BJ (cell line): ENCODE measurements around the gene KRT1. TPM values are rescaled to one million over a fixed set of nuclear protein-coding genes. Genes with fewer than 3 reads are reported as not detected.

Experiments used
- CTCF ChIA-PET: fragments of 350-600 bp; formaldehyde crosslinking; extraction: SDS; loops from one replicate; lab custom pipeline; 2021; ENCODE audit warnings: antibody characterized with exemption, inconsistent platforms; lab: Yijun Ruan, JAX
- POLR2A ChIA-PET: fragments of 300-600 bp; sonication (Branson Sonifier 250); formaldehyde crosslinking; extraction: SDS; loops from one replicate; lab custom pipeline; 2021; ENCODE audit warnings: antibody characterized with exemption; lab: Charles Lee
- DNase-seq: peaks from one replicate; pipeline ENCODE4 v3.0.0-alpha.2; 2011; ENCODE audit warnings: low read depth
- H3K27me3 ChIP-seq: 2 replicates; pipeline ENCODE4 v1.6.0; 2011; ENCODE audit warnings: low read length; ENCODE audit not compliant: control insufficient read depth, insufficient read depth
- H3K36me3 ChIP-seq: 2 replicates; pipeline ENCODE4 v1.5.1; 2011; ENCODE audit warnings: low read length; ENCODE audit not compliant: control insufficient read depth, insufficient read depth
- H3K4me3 ChIP-seq: 2 replicates; pipeline ENCODE4 v1.5.1; 2011; ENCODE audit warnings: low read depth, mild to moderate bottlenecking, control low read depth, low read length
- CTCF ChIP-seq: IDR thresholded peaks from 2 replicates; pipeline ENCODE4 v1.5.1; 2011; ENCODE audit warnings: low read depth, mild to moderate bottlenecking, control low read depth, inconsistent platforms, low read length, moderate library complexity; ENCODE audit not compliant: insufficient read depth
- polyA plus RNA-seq: library from polyadenylated mRNA; depleted of rRNA; stranded (reverse); fragments of >200 nt; gene quantifications from 2 replicates; pipeline ENCODE4 v1.2.3, GENCODE V29; 2011

Gene KRT1
- polyA plus RNA-seq, 1 experiment: not detected

DNA sequence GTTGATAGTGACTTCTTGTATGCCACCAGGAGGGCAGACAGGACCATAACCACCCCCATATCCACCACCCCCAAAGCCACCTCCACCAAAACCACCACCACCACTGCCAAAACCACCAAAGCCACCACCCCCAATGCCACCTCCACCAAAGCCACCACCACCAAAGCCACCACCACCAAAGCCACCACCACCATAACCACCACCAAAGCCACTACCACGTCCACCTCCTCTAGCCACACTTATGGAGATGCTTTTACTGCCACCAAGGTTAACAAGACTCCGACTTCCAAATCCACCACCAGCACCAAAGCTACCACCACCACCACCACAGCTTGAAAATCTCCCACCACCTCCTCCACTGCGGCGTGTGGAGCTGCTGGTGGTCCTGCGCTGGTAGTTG is 332 bp downstream of the KRT1 start:
- POLR2A ChIA-PET: no interaction called here
- DNase-seq: no peak
- no peak for TF ChIP-seq CTCF
- no peak overlapping the region for H3K4me3 ChIP-seq
- CTCF ChIA-PET: no interaction called here
- peaks cover 11% of the 10 kb centered on the region for H3K27me3 ChIP-seq
- no peaks in the 10 kb centered on the region for H3K36me3 ChIP-seq

- no peak for DNase-seq
- CTCF ChIA-PET: no interaction called here
- Histone ChIP-seq H3K36me3 (no peaks in the 10 kb centered on the region), H3K4me3 (no peak overlapping the region), H3K27me3 (peaks cover 4% of the 10 kb centered on the region; the same call in 1 of the 2 replicates)
- TF ChIP-seq CTCF: no peak
- POLR2A ChIA-PET: no interaction called here
These were observed 2.5 kb downstream of the KRT1 start for GRCh38 chr12:52677671-52678070.

GRCh38 chr12:52677126-52677525 is 3.1 kb downstream of the KRT1 start:
- Histone ChIP-seq H3K36me3 (no peaks in the 10 kb centered on the region), H3K27me3 (peaks cover 4% of the 10 kb centered on the region; the same call in 1 of the 2 replicates), H3K4me3 (no peak overlapping the region)
- no peak for DNase-seq
- ChIA-PET CTCF (no interaction called here), POLR2A (no interaction called here)
- no peak for TF ChIP-seq CTCF

DNA sequence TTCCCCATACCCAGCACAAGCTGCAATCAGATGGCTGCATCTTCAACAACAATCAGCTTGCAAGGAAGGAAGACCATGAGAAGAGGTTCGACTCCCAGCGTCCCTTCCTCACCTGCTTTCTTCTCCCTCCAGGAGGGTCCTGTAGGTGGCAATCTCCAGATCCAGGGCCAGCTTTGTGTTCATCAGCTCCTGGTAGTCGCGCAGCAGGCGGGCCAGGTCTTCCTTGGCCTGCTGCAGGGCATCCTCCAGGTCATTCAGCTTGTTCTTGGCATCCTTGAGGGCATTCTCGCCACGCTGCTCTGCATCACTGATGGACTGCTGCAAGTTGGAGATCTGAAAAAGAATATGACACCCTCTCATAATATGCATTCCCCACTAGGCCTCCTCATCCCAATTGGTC is 4.0 kb downstream of the KRT1 start:
- no peak for DNase-seq
- POLR2A ChIA-PET: no interaction called here
- CTCF ChIA-PET: interaction anchor here (1.3 to 1.9 kb wide), 4 partner anchors 11 to 204 kb away, joined by 3 to 6 read pairs (median 4); no protein-coding TSS in a partner anchor
- Histone ChIP-seq H3K27me3 (peaks cover 2% of the 10 kb centered on the region), H3K4me3 (no peak overlapping the region), H3K36me3 (no peaks in the 10 kb centered on the region)
- no peak for TF ChIP-seq CTCF

- H3K36me3 ChIP-seq: no peaks in the 10 kb centered on the region
- DNase-seq: no peak
- no peak overlapping the region for H3K4me3 ChIP-seq
- CTCF ChIA-PET: interaction anchor here (0.6 to 1.9 kb wide), 5 partner anchors 12 to 297 kb away, joined by 3 to 6 read pairs (median 3); no protein-coding TSS in a partner anchor
- peaks cover 2% of the 10 kb centered on the region for H3K27me3 ChIP-seq
- POLR2A ChIA-PET: no interaction called here
- no peak for TF ChIP-seq CTCF
These were observed 4.9 kb downstream of the KRT1 start for GRCh38 chr12:52675301-52675701.
